GM12878 (cell line): ENCODE measurements around the gene IL1R2.

Source experiments
- CHD2 ChIP-seq: IDR thresholded peaks from 2 replicates; pipeline ENCODE4 v1.6.1; 2011; ENCODE audit warnings: low read depth, low read length, improper control_type of control experiment, borderline replicate concordance
- FOXM1 ChIP-seq: IDR thresholded peaks from 2 replicates; pipeline ENCODE4 v1.6.1; 2012; ENCODE audit warnings: low read depth, mild to moderate bottlenecking, inconsistent platforms, low read length, moderate library complexity
- JUNB ChIP-seq: IDR thresholded peaks from 2 replicates; pipeline ENCODE4 v1.6.1; 2016; ENCODE audit warnings: antibody characterized with exemption, mild to moderate bottlenecking
- PKNOX1 ChIP-seq: fragments of 450-650 bp; IDR thresholded peaks from 2 replicates; pipeline ENCODE4 v1.6.1; 2016; ENCODE audit warnings: mild to moderate bottlenecking

- TF ChIP-seq FOXM1 (no peak), PKNOX1 (no peak), JUNB (no peak), CHD2 (no peak)
Observed at GRCh38 chr2:102041351-102041750, 49.6 kb downstream of the IL1R2 start.
